Measurements from ENCODE around the gene SDR39U1.

The SDR39U1 gene

GRCh38 chr14:24422694-24423601, 19.6 kb downstream of the SDR39U1 start:
- no peaks in the 10 kb centered on the region for H3K9me3 Mint-ChIP-seq
- ATAC-seq (replicated peaks; ENCODE audit: extremely low read depth, poor library complexity, severe bottlenecking): no peak

GRCh38 chr14:24422261-24422660, 20.3 kb downstream of the SDR39U1 start:
- Mint-ChIP-seq H3K36me3 (ENCODE audit: insufficient read depth) (peaks cover 4% of the 10 kb centered on the region), H3K27ac (ENCODE audit: low read depth) (no peak overlapping the region), H3K4me3 (no peak overlapping the region), H3K9me3 (no peaks in the 10 kb centered on the region), H3K27me3 (peaks cover 13% of the 10 kb centered on the region), H3K4me1 (peaks cover 5% of the 10 kb centered on the region)
- no peak for DNase-seq (ENCODE audit: low spot score in 2 of 2)
- no peak for ATAC-seq (replicated peaks; ENCODE audit: extremely low read depth, poor library complexity, severe bottlenecking)

More at GRCh38 chr14:24422694-24423601, 19.6 kb downstream of the SDR39U1 start:
- DNase-seq (ENCODE audit: low spot score in 2 of 2): no peak
- H3K27ac Mint-ChIP-seq (ENCODE audit: low read depth): no peak overlapping the region
- H3K36me3 Mint-ChIP-seq (ENCODE audit: insufficient read depth): peaks cover 4% of the 10 kb centered on the region
- H3K27me3 Mint-ChIP-seq: peaks cover 13% of the 10 kb centered on the region
- H3K4me3 Mint-ChIP-seq: no peak overlapping the region
- H3K4me1 Mint-ChIP-seq: peaks cover 5% of the 10 kb centered on the region

GRCh38 chr14:24418492-24418873, 24.1 kb downstream of the SDR39U1 start:
- Mint-ChIP-seq H3K4me1 (no peaks in the 10 kb centered on the region), H3K4me3 (no peak overlapping the region), H3K9me3 (no peaks in the 10 kb centered on the region), H3K36me3 (ENCODE audit: insufficient read depth) (peaks cover 2% of the 10 kb centered on the region), H3K27ac (ENCODE audit: low read depth) (no peak overlapping the region), H3K27me3 (peaks cover 28% of the 10 kb centered on the region)
- DNase-seq (ENCODE audit: low spot score in 2 of 2) (no peak), ATAC-seq (replicated peaks; ENCODE audit: extremely low read depth, poor library complexity, severe bottlenecking) (no peak)

GRCh38 chr14:24417832-24418491, 24.6 kb downstream of the SDR39U1 start:
- peaks cover 2% of the 10 kb centered on the region for H3K36me3 Mint-ChIP-seq (ENCODE audit: insufficient read depth)
- no peak for ATAC-seq (replicated peaks; ENCODE audit: extremely low read depth, poor library complexity, severe bottlenecking)
- H3K9me3 Mint-ChIP-seq: no peaks in the 10 kb centered on the region
- no peak for DNase-seq (ENCODE audit: low spot score in 2 of 2)
- H3K4me1 Mint-ChIP-seq: no peaks in the 10 kb centered on the region
- H3K27ac Mint-ChIP-seq (ENCODE audit: low read depth): no peak overlapping the region
- H3K4me3 Mint-ChIP-seq: no peak overlapping the region
- peaks cover 28% of the 10 kb centered on the region for H3K27me3 Mint-ChIP-seq

- H3K27me3 Mint-ChIP-seq: peaks cover 28% of the 10 kb centered on the region
- no peaks in the 10 kb centered on the region for H3K4me1 Mint-ChIP-seq
- peaks cover 5% of the 10 kb centered on the region for H3K36me3 Mint-ChIP-seq (ENCODE audit: insufficient read depth)
- DNase-seq (ENCODE audit: low spot score in 2 of 2) (no peak), ATAC-seq (replicated peaks; ENCODE audit: extremely low read depth, poor library complexity, severe bottlenecking) (no peak)
- no peaks in the 10 kb centered on the region for H3K9me3 Mint-ChIP-seq
- no peak overlapping the region for H3K4me3 Mint-ChIP-seq
- H3K27ac Mint-ChIP-seq (ENCODE audit: low read depth): no peak overlapping the region
Measured at GRCh38 chr14:24416932-24417619, 25.5 kb downstream of the SDR39U1 start.

- Mint-ChIP-seq H3K9me3 (no peaks in the 10 kb centered on the region), H3K27ac (ENCODE audit: low read depth) (no peak overlapping the region), H3K4me3 (no peak overlapping the region), H3K27me3 (peaks cover 28% of the 10 kb centered on the region), H3K4me1 (no peaks in the 10 kb centered on the region), H3K36me3 (ENCODE audit: insufficient read depth) (peaks cover 5% of the 10 kb centered on the region)
- ATAC-seq (replicated peaks; ENCODE audit: extremely low read depth, poor library complexity, severe bottlenecking): no peak
- DNase-seq (ENCODE audit: low spot score in 2 of 2): no peak
Measured at GRCh38 chr14:24416254-24416931, 26.2 kb downstream of the SDR39U1 start.

- DNase-seq (ENCODE audit: low spot score in 2 of 2): no peak
- H3K36me3 Mint-ChIP-seq (ENCODE audit: insufficient read depth): peaks cover 5% of the 10 kb centered on the region
- no peak for ATAC-seq (replicated peaks; ENCODE audit: extremely low read depth, poor library complexity, severe bottlenecking)
- H3K9me3 Mint-ChIP-seq: no peaks in the 10 kb centered on the region
- H3K27me3 Mint-ChIP-seq: peaks cover 28% of the 10 kb centered on the region
- no peak overlapping the region for H3K4me3 Mint-ChIP-seq
- H3K4me1 Mint-ChIP-seq: no peaks in the 10 kb centered on the region
- no peak overlapping the region for H3K27ac Mint-ChIP-seq (ENCODE audit: low read depth)
Measured at GRCh38 chr14:24415421-24416253, 26.9 kb downstream of the SDR39U1 start.

- ATAC-seq (replicated peaks; ENCODE audit: extremely low read depth, poor library complexity, severe bottlenecking): no peak
- H3K27ac Mint-ChIP-seq (ENCODE audit: low read depth): no peak overlapping the region
Measured at GRCh38 chr14:24414732-24415420, 27.7 kb downstream of the SDR39U1 start.

GRCh38 chr14:24414077-24414476, 28.5 kb downstream of the SDR39U1 start:
- DNase-seq (ENCODE audit: low spot score in 2 of 2) (no peak), ATAC-seq (replicated peaks; ENCODE audit: extremely low read depth, poor library complexity, severe bottlenecking) (no peak)
- no peak overlapping the region for H3K27ac Mint-ChIP-seq (ENCODE audit: low read depth)
- H3K27me3 Mint-ChIP-seq: peaks cover 21% of the 10 kb centered on the region
- H3K36me3 Mint-ChIP-seq (ENCODE audit: insufficient read depth): peaks cover 4% of the 10 kb centered on the region
- H3K4me1 Mint-ChIP-seq: no peaks in the 10 kb centered on the region
- no peak overlapping the region for H3K4me3 Mint-ChIP-seq
- no peaks in the 10 kb centered on the region for H3K9me3 Mint-ChIP-seq

More at GRCh38 chr14:24414732-24415420, 27.7 kb downstream of the SDR39U1 start:
- H3K4me1 Mint-ChIP-seq: no peaks in the 10 kb centered on the region
- no peak overlapping the region for H3K4me3 Mint-ChIP-seq
- DNase-seq (ENCODE audit: low spot score in 2 of 2): no peak
- H3K27me3 Mint-ChIP-seq: peaks cover 28% of the 10 kb centered on the region
- H3K36me3 Mint-ChIP-seq (ENCODE audit: insufficient read depth): peaks cover 4% of the 10 kb centered on the region
- H3K9me3 Mint-ChIP-seq: no peaks in the 10 kb centered on the region

- Mint-ChIP-seq H3K4me1 (no peaks in the 10 kb centered on the region), H3K9me3 (no peaks in the 10 kb centered on the region), H3K27ac (ENCODE audit: low read depth) (no peak overlapping the region), H3K27me3 (peaks cover 27% of the 10 kb centered on the region), H3K4me3 (no peak overlapping the region), H3K36me3 (ENCODE audit: insufficient read depth) (peaks cover 4% of the 10 kb centered on the region)
- DNase-seq (ENCODE audit: low spot score in 2 of 2) (no peak), ATAC-seq (replicated peaks; ENCODE audit: extremely low read depth, poor library complexity, severe bottlenecking) (no peak)
Measured at GRCh38 chr14:24411443-24412389, 30.9 kb downstream of the SDR39U1 start.

Measured in central memory CD8-positive, alpha-beta T cell (primary cell).